ENCODE results near the gene RETN.

The RETN gene

GRCh38 chr19:7685546-7686445, 16.9 kb downstream of the RETN start:
- peak; percentile 72 for DNase-seq

GRCh38 chr19:7687177-7687576, 18.3 kb downstream of the RETN start:
- DNase-seq = no peak

GRCh38 chr19:7689165-7689564, 20.3 kb downstream of the RETN start:
- no peak for DNase-seq

GRCh38 chr19:7690779-7691258, 22.0 kb downstream of the RETN start:
- no peak for DNase-seq

- DNase-seq = no peak
Measured at GRCh38 chr19:7691497-7691896, 22.6 kb downstream of the RETN start.

GRCh38 chr19:7692417-7693088, 23.7 kb downstream of the RETN start:
- DNase-seq = no peak

GRCh38 chr19:7694499-7694898, 25.6 kb downstream of the RETN start:
- no peak for DNase-seq

- no peak for DNase-seq
Measured at GRCh38 chr19:7697721-7698287, 29.0 kb downstream of the RETN start.

- no peak for DNase-seq
Measured at GRCh38 chr19:7698583-7698982, 29.7 kb downstream of the RETN start.

GRCh38 chr19:7699003-7699402, 30.2 kb downstream of the RETN start:
- DNase-seq = no peak

- no peak for DNase-seq
Measured at GRCh38 chr19:7699417-7700401, 30.9 kb downstream of the RETN start.

- no peak for DNase-seq
Measured at GRCh38 chr19:7701049-7701653, 32.3 kb downstream of the RETN start.

- no peak for DNase-seq
Measured at GRCh38 chr19:7701654-7702457, 33.0 kb downstream of the RETN start, which contains the start of gene FCER2. FCER2 (minus strand) TSS chr19:7702131; CDS start chr19:7699760, 2,371 bp downstream.

- DNase-seq = no peak
Measured at GRCh38 chr19:7703332-7703731, 34.5 kb downstream of the RETN start.

- no peak for DNase-seq
Measured at GRCh38 chr19:7704280-7705060, 35.6 kb downstream of the RETN start.

GRCh38 chr19:7705387-7706187, 36.7 kb downstream of the RETN start:
- DNase-seq = no peak

- DNase-seq = no peak
Measured at GRCh38 chr19:7706188-7706954, 37.5 kb downstream of the RETN start.

GRCh38 chr19:7706955-7707456, 38.2 kb downstream of the RETN start:
- no peak for DNase-seq
